A549 (cell line): Measurements from ENCODE around the gene NKAIN2. TPM values are rescaled to one million over a fixed set of nuclear protein-coding genes. Genes with fewer than 3 reads are reported as not detected.

ENCODE experiments used
- ATAC-seq, 2 experiments: fragments of 200-7000 bp in 1 of 2; fragments of >200 bp in 1 of 2; cut with Nextera tagmentation in 1 of 2; cut with Tn5 transposase in 1 of 2; 3 replicates each; pipeline versions ENCODE4 v1.8.0 to v1.9.1; 2018 to 2020; ENCODE audit warnings: mild to moderate bottlenecking in 1 of 2, moderate library complexity in 1 of 2
- CTCF ChIA-PET: fragments of 300-600 bp; sonication (Branson Sonifier 250); formaldehyde crosslinking; extraction: SDS; loops from one replicate; lab custom pipeline; 2021; ENCODE audit warnings: antibody characterized with exemption, inconsistent platforms; lab: Yijun Ruan, JAX
- POLR2A ChIA-PET: fragments of 350-600 bp; formaldehyde crosslinking; extraction: SDS; loops from one replicate; lab custom pipeline; 2021; ENCODE audit warnings: antibody characterized with exemption, inconsistent platforms; lab: Yijun Ruan, JAX
- DNase-seq, 2 experiments: peaks; one replicate each; pipeline versions ENCODE4 v3.0.0 to v3.0.0-alpha.2; 2011 to 2016; ENCODE audit warnings: low read depth in 1 of 2, low spot score in 1 of 2
- FAIRE-seq: peaks from 2 replicates; lab custom pipeline; 2011; peaks lifted over from hg19 to GRCh38; lab: Jason Lieb, UNC
- H3K27ac ChIP-seq, 2 experiments: fragments of >200 bp; sonication (Bioruptor Twin); formaldehyde crosslinking; 3 replicates each; pipeline ENCODE4 v1.5.1; 2016 to 2017
- H3K4me1 ChIP-seq: fragments of >200 bp; sonication (Bioruptor Twin); formaldehyde crosslinking; 3 replicates; pipeline ENCODE4 v1.6.1; 2016
- H3K4me2 ChIP-seq: fragments of >200 bp; sonication (Bioruptor Twin); formaldehyde crosslinking; 3 replicates; pipeline ENCODE4 v1.6.1; 2016
- H3K4me3 ChIP-seq: fragments of >200 bp; sonication (Bioruptor Twin); formaldehyde crosslinking; 3 replicates; pipeline ENCODE4 v1.5.1; 2016
- H3K9me3 ChIP-seq: fragments of >200 bp; sonication (Bioruptor Twin); formaldehyde crosslinking; 3 replicates; pipeline ENCODE4 v1.6.1; 2016
- BCL3 ChIP-seq: fragments of >200 bp; sonication (Bioruptor Twin); formaldehyde crosslinking; IDR thresholded peaks from 3 replicates; pipeline ENCODE4 v1.6.1; 2016
- BHLHE40 ChIP-seq: IDR thresholded peaks from 2 replicates; pipeline ENCODE4 v1.6.1; 2012; ENCODE audit warnings: low read depth, low read length, inconsistent platforms
- CBX2 ChIP-seq: fragments of 200-600 bp; sonication (generic); IDR thresholded peaks from 2 replicates; pipeline ENCODE4 v1.6.1; 2016; ENCODE audit warnings: low read depth, mild to moderate bottlenecking, borderline replicate concordance
- CBX8 ChIP-seq: fragments of 200-600 bp; sonication (generic); IDR thresholded peaks from 2 replicates; pipeline ENCODE4 v1.6.1; 2016
- CHD2 ChIP-seq: fragments of 150-350 bp; IDR thresholded peaks from 2 replicates; pipeline ENCODE4 v1.6.1; 2014; ENCODE audit warnings: low read length; ENCODE audit not compliant: partially characterized antibody
- CHD4 ChIP-seq: fragments of 200-600 bp; sonication (generic); IDR thresholded peaks from 2 replicates; pipeline ENCODE4 v1.6.1; 2016; ENCODE audit warnings: antibody characterized with exemption, mild to moderate bottlenecking, borderline replicate concordance
- CTCF ChIP-seq: fragments of >200 bp; sonication (Bioruptor Twin); formaldehyde crosslinking; IDR thresholded peaks from 3 replicates; pipeline ENCODE4 v1.5.1; 2016
- E2F6 ChIP-seq: IDR thresholded peaks from 2 replicates; pipeline ENCODE4 v1.6.1; 2012; ENCODE audit warnings: low read depth, borderline replicate concordance
- EP300 ChIP-seq, 2 experiments: fragments of >200 bp; sonication (Bioruptor Twin); formaldehyde crosslinking; IDR thresholded peaks; 2 replicates in 1 of 2; 3 replicates in 1 of 2; pipeline ENCODE4 v1.6.1; 2016 to 2017
- FOSB ChIP-seq: fragments of 250-450 bp; sonication (Bioruptor Pico); IDR thresholded peaks from 2 replicates; pipeline ENCODE4 v1.5.0; 2020; ENCODE audit warnings: mild to moderate bottlenecking, moderate library complexity
- FOXS1 ChIP-seq: fragments of 250-450 bp; sonication (Bioruptor Pico); IDR thresholded peaks from 2 replicates; pipeline ENCODE4 v1.5.0; 2020; ENCODE audit warnings: mild to moderate bottlenecking, moderate library complexity
- HOXA7 ChIP-seq: fragments of 250-450 bp; sonication (Bioruptor Pico); IDR thresholded peaks from 2 replicates; pipeline ENCODE4 v1.5.0; 2020; ENCODE audit warnings: mild to moderate bottlenecking, moderate library complexity
- HOXB13 ChIP-seq: fragments of 250-450 bp; sonication (Bioruptor Pico); IDR thresholded peaks from 2 replicates; pipeline ENCODE4 v1.5.0; 2020; ENCODE audit warnings: low read depth, mild to moderate bottlenecking, moderate library complexity
- JUNB ChIP-seq: fragments of >200 bp; sonication (Bioruptor Twin); formaldehyde crosslinking; IDR thresholded peaks from 2 replicates; pipeline ENCODE4 v1.6.1; 2016
- KDM5A ChIP-seq: fragments of 200-600 bp; sonication (generic); IDR thresholded peaks from 2 replicates; pipeline ENCODE4 v1.6.1; 2016; ENCODE audit warnings: antibody characterized with exemption, mild to moderate bottlenecking
- MAFK ChIP-seq: fragments of 450-650 bp; IDR thresholded peaks from 2 replicates; pipeline ENCODE4 v1.6.1; 2014; ENCODE audit not compliant: partially characterized antibody
- MAX ChIP-seq: IDR thresholded peaks from 2 replicates; pipeline ENCODE4 v1.6.1; 2012
- MAZ ChIP-seq: fragments of 150-350 bp; IDR thresholded peaks from 2 replicates; pipeline ENCODE4 v1.6.1; 2014; ENCODE audit warnings: antibody characterized with exemption, low read depth, low read length, borderline replicate concordance
- RARB ChIP-seq: fragments of 250-450 bp; sonication (Bioruptor Pico); IDR thresholded peaks from 2 replicates; pipeline ENCODE4 v1.8.0; 2021; ENCODE audit warnings: mild to moderate bottlenecking, moderate library complexity
- SMC3 ChIP-seq: fragments of >200 bp; sonication (Bioruptor Twin); formaldehyde crosslinking; IDR thresholded peaks from 3 replicates; pipeline ENCODE4 v1.6.1; 2018; ENCODE audit warnings: inconsistent platforms
- TP53 ChIP-seq: fragments of 250-450 bp; sonication (Bioruptor Pico); IDR thresholded peaks from 2 replicates; pipeline ENCODE4 v1.5.0; 2021; ENCODE audit warnings: mild to moderate bottlenecking, moderate library complexity
- USF2 ChIP-seq: fragments of 450-650 bp; IDR thresholded peaks from 2 replicates; pipeline ENCODE4 v1.6.1; 2014; ENCODE audit warnings: antibody characterized with exemption
- ZNF302 ChIP-seq: fragments of 250-450 bp; sonication (Bioruptor Pico); IDR thresholded peaks from 2 replicates; pipeline ENCODE4 v1.9.0; 2021; ENCODE audit warnings: inconsistent platforms, mild to moderate bottlenecking, moderate library complexity
- WGBS: methylation state at CpG from one replicate; pipeline ENCODE4 v1.1.6; 2017; ENCODE audit errors: missing lambda C conversion rate; 5-methylcytosine and 5-hydroxymethylcytosine counted together
- polyA plus RNA-seq, 4 experiments: library from polyadenylated mRNA; depleted of rRNA in 3 of 4; stranded (reverse); fragments of >200 nt; fragmentation: RNase III in 1 of 4; extraction: RNeasy Plus Mini Kit Qiagen cat#74134 plus additional on column Dnase treatment in 1 of 4; gene quantifications; 2 replicates in 3 of 4; 3 replicates in 1 of 4; pipeline ENCODE4 v1.2.3, GENCODE V29; 2011 to 2017

The NKAIN2 gene
- polyA plus RNA-seq, 2 of the 4 experiments (the other 2 are of a cell fraction), result not detected

GRCh38 chr6:124799638-124800037 is 996.0 kb downstream of the NKAIN2 start:
- ATAC-seq (no peak), DNase-seq (no peak)
- POLR2A ChIA-PET, result no interaction called here
- Histone ChIP-seq H3K27ac (no peak overlapping the region), H3K9me3 (no peaks in the 10 kb centered on the region), H3K4me1 (no peaks in the 10 kb centered on the region), H3K4me3 (no peak overlapping the region)
- CTCF ChIA-PET, result no interaction called here
- TF ChIP-seq CBX2 (no peak), MAFK (peak; percentile 48), MAZ (no peak), ZNF302 (CRISPR knock-in tag) (no peak), SMC3 (no peak), BCL3 (no peak), FOSB (CRISPR knock-in tag) (no peak), TP53 (CRISPR knock-in tag) (no peak), MAX (no peak)
- TF ChIP-seq, all 56 proteins: peak for 1
- no peak overlapping the region for H3K4me2 ChIP-seq
- FAIRE-seq, result no peak

- FAIRE-seq, result no peak
- Histone ChIP-seq H3K4me1 (no peaks in the 10 kb centered on the region), H3K27ac (no peak overlapping the region), H3K4me3 (no peak overlapping the region), H3K4me2 (no peak overlapping the region), H3K9me3 (no peaks in the 10 kb centered on the region)
- CTCF ChIA-PET, result no interaction called here
- no peak for TF ChIP-seq MAFK
- no peak for TF ChIP-seq CHD2
- TF ChIP-seq USF2, result no peak
- no peak for TF ChIP-seq CHD4
- TF ChIP-seq MAZ, result no peak
- no peak for TF ChIP-seq HOXA7 (CRISPR knock-in tag)
- no peak for TF ChIP-seq CTCF
- TF ChIP-seq E2F6, result no peak
- no peak for TF ChIP-seq ZNF302 (CRISPR knock-in tag)
- no peak for TF ChIP-seq KDM5A
- TF ChIP-seq BHLHE40, result no peak
- no peak for TF ChIP-seq CBX8
- no peak for TF ChIP-seq RARB
- TF ChIP-seq EP300 (IDR thresholded peaks at IDR 0.05), result no peak
- TF ChIP-seq SMC3, result no peak
- TF ChIP-seq HOXB13, result no peak
- no peak for TF ChIP-seq FOXS1 (CRISPR knock-in tag)
- no peak for TF ChIP-seq JUNB
- DNase-seq, result no peak
- 43% methylated on average over 6 of the region's 6 CpGs for WGBS
- no peak for ATAC-seq
- POLR2A ChIA-PET, result no interaction called here
These were observed 996.6 kb downstream of the NKAIN2 start for GRCh38 chr6:124800222-124800621.
